ENCODE results near the gene ZNF133. TPM values are rescaled to one million over a fixed set of nuclear protein-coding genes. Genes with fewer than 3 reads are reported as not detected.

Gene ZNF133
- total RNA-seq, 1 donor from 2014 or later = 11.1 TPM

DNA sequence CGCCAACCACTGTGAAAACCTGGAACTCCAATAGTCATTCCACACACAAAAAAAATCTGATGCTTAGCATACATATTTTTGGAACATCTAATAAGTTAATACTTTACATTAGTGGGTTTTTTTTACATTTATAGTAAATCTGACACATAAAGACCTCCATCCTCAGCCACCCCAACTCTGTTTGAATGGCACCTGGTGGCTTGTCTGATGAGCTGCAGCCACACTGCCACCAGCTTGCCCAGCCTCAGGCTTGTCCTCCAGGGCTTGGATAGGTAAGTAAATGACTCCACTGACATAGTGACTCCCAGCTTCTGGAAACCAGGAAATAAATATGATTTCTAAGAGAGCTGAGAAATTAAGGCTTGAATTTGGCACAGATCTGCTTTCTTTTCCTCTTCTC, 71.5 kb downstream of the ZNF133 start:
- TF ChIP-seq, protein P1, sequence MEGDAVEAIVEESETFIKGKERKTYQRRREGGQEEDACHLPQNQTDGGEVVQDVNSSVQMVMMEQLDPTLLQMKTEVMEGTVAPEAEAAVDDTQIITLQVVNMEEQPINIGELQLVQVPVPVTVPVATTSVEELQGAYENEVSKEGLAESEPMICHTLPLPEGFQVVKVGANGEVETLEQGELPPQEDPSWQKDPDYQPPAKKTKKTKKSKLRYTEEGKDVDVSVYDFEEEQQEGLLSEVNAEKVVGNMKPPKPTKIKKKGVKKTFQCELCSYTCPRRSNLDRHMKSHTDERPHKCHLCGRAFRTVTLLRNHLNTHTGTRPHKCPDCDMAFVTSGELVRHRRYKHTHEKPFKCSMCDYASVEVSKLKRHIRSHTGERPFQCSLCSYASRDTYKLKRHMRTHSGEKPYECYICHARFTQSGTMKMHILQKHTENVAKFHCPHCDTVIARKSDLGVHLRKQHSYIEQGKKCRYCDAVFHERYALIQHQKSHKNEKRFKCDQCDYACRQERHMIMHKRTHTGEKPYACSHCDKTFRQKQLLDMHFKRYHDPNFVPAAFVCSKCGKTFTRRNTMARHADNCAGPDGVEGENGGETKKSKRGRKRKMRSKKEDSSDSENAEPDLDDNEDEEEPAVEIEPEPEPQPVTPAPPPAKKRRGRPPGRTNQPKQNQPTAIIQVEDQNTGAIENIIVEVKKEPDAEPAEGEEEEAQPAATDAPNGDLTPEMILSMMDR (IDR thresholded peaks at IDR 0.05) = no peak
- H3K4me3 ChIP-seq = no peak overlapping the region
- DNase-seq = no peak
- H3K9me3 ChIP-seq = no peaks in the 10 kb centered on the region
- H3K27me3 ChIP-seq = no peaks in the 10 kb centered on the region
- intact Hi-C loops (cut with DNase I) = no loop called here
- no peaks in the 10 kb centered on the region for H3K4me1 ChIP-seq
- H3K27ac ChIP-seq = peak overlapping the region; percentile 21
- no peaks in the 10 kb centered on the region for H3K36me3 ChIP-seq
- ATAC-seq = no peak

DNA sequence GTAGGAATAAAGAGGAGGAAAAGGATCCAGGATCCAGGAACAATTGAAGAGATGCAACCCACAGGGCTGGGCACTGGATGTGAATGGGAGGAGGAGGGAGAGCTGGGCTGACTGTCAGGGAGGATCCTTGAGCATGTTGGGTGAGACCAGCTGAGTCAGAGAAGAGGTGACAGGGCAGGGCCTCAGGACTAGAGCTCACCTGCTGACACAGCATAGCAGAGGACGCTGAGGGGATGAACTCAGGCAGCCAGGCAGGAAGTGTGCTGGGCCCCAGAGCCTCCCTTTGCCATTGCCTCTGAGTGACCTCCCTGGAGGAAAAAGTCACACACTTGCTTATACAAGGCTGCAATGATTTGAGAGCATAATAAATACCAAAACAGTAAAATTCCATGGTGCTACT, 72.3 kb downstream of the ZNF133 start:
- intact Hi-C loops (cut with DNase I) = no loop called here
- Histone ChIP-seq H3K9me3 (no peaks in the 10 kb centered on the region), H3K4me1 (no peaks in the 10 kb centered on the region), H3K36me3 (no peaks in the 10 kb centered on the region), H3K27ac (peak overlapping the region; percentile 21), H3K27me3 (no peaks in the 10 kb centered on the region), H3K4me3 (no peak overlapping the region)
- DNase-seq = no peak
- TF ChIP-seq, protein P1 (IDR thresholded peaks at IDR 0.05) = no peak
- ATAC-seq = no peak

DNA sequence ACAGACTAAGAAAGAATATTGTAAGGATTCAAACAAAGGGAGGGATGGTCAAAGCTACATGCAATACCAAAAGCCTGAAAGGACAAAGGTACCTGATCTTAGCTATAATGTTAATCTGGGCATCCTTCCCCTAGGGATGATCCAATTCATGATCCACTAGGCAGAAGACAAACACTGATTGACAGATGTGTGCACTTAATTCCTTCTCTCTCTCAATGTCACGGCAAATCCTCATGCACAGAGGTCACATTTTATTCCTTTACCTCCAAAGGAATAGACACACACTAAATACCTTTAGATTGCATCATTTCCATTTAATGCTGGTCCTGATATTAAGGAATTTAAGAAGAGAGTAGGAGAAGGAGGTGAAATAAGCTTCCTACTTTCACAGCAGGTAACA, 73.4 kb downstream of the ZNF133 start:
- intact Hi-C loops (cut with DNase I) = no loop called here
- H3K27ac ChIP-seq = no peak overlapping the region
- H3K9me3 ChIP-seq = no peaks in the 10 kb centered on the region
- DNase-seq (no peak), ATAC-seq (no peak)
- H3K27me3 ChIP-seq = no peaks in the 10 kb centered on the region
- H3K4me1 ChIP-seq = no peaks in the 10 kb centered on the region
- H3K36me3 ChIP-seq = no peaks in the 10 kb centered on the region
- TF ChIP-seq, protein P1 (IDR thresholded peaks at IDR 0.05) = no peak
- H3K4me3 ChIP-seq = no peak overlapping the region

DNA sequence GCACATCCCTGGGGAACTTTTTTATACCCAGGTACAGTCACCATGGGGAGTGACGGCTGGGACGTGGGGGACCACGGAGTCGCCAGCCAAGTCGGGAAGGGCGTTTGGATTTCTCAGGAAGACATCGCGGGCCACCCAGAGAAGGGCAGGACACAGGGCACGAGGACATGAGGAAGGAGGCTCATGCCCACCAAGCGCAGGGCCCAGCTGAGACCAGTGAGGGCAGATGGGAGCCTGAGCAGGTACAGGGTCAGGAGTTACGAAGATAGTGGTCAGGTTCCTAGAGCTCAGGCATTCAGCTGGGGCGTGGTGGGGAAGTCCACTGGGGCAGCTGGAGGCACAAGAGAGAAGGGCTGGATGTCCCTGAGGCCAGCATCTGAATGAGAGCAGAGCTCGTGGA, 74.6 kb downstream of the ZNF133 start:
- TF ChIP-seq, protein P1 (IDR thresholded peaks at IDR 0.05) = no peak
- intact Hi-C loops (cut with DNase I) = no loop called here
- DNase-seq = no peak
- no peak overlapping the region for H3K27ac ChIP-seq
- no peaks in the 10 kb centered on the region for H3K9me3 ChIP-seq
- no peak for ATAC-seq
- no peaks in the 10 kb centered on the region for H3K36me3 ChIP-seq
- no peak overlapping the region for H3K4me3 ChIP-seq
- H3K27me3 ChIP-seq = no peaks in the 10 kb centered on the region
- no peaks in the 10 kb centered on the region for H3K4me1 ChIP-seq

DNA sequence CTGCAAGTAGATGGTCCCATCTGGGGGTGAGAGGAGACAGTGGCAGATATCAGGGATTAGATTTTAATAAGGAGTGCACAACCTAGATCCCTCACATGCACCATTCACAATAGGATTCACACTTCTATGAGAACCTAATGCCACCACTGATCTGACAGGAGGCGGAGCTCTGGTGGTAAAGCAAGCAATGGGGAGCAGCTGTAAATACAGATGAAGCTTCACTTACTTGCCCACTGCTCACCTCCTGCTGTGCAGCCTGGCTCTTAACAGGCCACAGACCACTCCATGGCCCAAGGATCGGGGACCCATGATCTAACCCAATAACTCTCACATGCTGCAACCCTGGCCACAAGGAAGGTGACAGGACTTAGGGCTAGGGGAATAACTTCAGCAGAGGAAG, 75.4 kb downstream of the ZNF133 start:
- TF ChIP-seq, protein P1 (IDR thresholded peaks at IDR 0.05) = no peak
- H3K9me3 ChIP-seq = no peaks in the 10 kb centered on the region
- H3K4me3 ChIP-seq = no peak overlapping the region
- no peak overlapping the region for H3K27ac ChIP-seq
- DNase-seq (no peak), ATAC-seq (no peak)
- no peaks in the 10 kb centered on the region for H3K27me3 ChIP-seq
- no peaks in the 10 kb centered on the region for H3K36me3 ChIP-seq
- intact Hi-C loops (cut with DNase I) = no loop called here
- H3K4me1 ChIP-seq = no peaks in the 10 kb centered on the region

DNA sequence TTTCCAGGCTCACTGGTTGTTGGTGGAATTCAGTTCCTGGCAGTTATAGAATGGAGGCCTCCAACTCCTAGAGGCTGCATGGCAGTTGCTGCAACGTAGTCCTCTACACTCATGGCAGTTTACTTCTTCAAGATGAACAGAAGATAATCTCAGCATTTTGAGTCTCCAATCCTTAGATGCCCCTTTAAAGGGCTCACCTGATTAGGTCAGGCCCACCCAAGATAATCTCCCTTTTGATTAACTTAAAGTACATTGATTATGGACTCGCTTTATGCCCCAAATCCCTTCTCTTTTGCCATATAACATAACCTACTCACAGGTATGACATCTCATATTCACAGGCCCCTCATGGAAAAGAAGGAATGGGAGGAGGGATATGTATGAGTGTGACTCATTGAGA, 76.4 kb downstream of the ZNF133 start:
- intact Hi-C loops (cut with DNase I) = no loop called here
- Histone ChIP-seq H3K9me3 (no peaks in the 10 kb centered on the region), H3K27ac (no peak overlapping the region), H3K4me3 (no peak overlapping the region), H3K36me3 (no peaks in the 10 kb centered on the region), H3K27me3 (no peaks in the 10 kb centered on the region), H3K4me1 (no peaks in the 10 kb centered on the region)
- DNase-seq (no peak), ATAC-seq (no peak)
- TF ChIP-seq, protein P1 (IDR thresholded peaks at IDR 0.05) = no peak
